Iris pigment epithelial cell (primary cell): ENCODE results near the gene HPGDS.
"Not testable (repeated sequence)": the region's sequence is repeated elsewhere in the genome, so short reads cannot be mapped to it uniquely, and the experiment has no call there.

Experiments
- DNase-seq: peaks from one replicate; pipeline ENCODE4 v3.0.0-alpha.2; 2011; ENCODE audit warnings: low read depth

Gene HPGDS

GRCh38 chr4:94342694-94343093, at the start of gene HPGDS:
Gene HPGDS (minus strand): TSS chr4:94342836. CDS start chr4:94334629, 8,207 bp downstream.
- no peak for DNase-seq

- no peak for DNase-seq
Measured at GRCh38 chr4:94390804-94391410, 48.3 kb upstream of the HPGDS start.

DNA sequence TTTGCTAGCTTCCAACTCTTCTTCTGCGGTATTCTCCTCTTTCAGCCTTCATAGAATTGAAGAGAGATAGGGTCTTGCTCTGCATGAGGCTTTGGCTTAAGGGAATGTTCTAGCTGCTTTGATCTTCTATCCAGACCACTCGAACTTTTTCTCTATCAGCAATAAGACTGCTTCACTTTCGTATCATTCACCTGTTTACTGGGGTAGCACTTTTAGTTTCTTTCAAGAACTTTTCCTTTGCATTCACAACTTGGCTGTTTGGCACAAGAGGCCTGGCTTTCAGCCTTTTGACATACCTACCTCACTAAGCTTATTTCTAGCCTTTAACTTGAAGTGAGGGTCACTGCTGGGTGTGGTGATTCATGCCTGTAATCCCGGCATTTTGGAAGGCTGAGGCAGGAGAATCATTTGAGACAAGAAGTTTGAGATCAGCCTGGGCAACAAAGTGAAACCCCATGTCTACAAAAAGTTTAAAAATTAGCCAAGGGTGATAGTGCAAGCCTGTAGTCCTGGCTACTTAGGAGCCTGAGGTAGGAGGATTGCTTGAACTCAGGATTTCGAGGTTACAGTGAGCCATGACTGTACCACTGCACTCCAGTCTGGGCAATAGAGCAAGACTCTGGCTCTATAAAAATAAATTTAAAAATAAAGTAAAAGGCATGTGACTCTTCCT, 47.1 kb upstream of the HPGDS start:
- no peak for DNase-seq

- DNase-seq, result not testable (repeated sequence)
Measured at GRCh38 chr4:94387965-94388364, 45.3 kb upstream of the HPGDS start.

- not testable (repeated sequence) for DNase-seq
Measured at GRCh38 chr4:94385452-94385851, 42.8 kb upstream of the HPGDS start.

DNA sequence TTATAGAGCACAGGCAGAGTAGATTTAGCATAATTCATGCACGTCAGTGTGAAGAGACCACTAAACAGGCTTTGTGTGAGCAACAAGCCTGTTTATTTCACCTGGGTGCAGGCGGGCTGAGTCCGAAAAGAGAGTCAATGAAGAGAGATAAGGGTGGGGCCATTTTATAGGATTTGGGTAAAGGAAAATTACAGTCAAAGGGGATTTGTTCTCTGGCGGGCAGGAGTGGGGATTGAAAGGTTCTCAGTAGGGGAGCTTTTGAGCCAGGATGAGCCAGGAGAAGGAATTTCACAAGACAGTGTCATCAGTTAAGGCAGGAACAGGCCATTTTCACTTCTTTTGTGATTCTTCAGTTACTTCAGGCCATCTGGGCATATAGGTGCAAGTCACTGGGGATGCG, 40.3 kb upstream of the HPGDS start:
- not testable (repeated sequence) for DNase-seq

GRCh38 chr4:94378047-94378446, 35.4 kb upstream of the HPGDS start:
- DNase-seq, result no peak

GRCh38 chr4:94377294-94377693, 34.7 kb upstream of the HPGDS start:
- no peak for DNase-seq

DNA sequence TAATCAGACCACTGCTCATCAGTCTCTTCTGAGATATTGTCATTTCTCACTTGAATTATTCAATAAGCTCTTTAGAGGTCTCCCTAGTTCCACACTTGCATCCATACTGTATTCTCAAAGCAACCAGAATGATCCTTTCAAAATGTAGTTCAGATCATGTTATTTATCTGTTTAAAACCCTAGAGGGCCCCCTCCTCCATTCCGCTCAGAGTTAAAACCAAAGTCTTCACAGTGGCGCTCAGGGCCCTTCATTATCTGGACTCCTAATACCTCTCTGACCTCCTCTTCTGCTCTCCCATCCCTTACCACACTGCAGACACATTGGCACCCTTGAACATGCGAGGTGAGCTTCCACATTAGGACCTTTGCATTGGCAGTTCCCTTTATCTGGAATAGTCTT, 32.7 kb upstream of the HPGDS start:
- DNase-seq, result no peak

GRCh38 chr4:94373752-94374151, 31.1 kb upstream of the HPGDS start:
- no peak for DNase-seq

- no peak for DNase-seq
Measured at GRCh38 chr4:94372991-94373390, 30.4 kb upstream of the HPGDS start.

DNA sequence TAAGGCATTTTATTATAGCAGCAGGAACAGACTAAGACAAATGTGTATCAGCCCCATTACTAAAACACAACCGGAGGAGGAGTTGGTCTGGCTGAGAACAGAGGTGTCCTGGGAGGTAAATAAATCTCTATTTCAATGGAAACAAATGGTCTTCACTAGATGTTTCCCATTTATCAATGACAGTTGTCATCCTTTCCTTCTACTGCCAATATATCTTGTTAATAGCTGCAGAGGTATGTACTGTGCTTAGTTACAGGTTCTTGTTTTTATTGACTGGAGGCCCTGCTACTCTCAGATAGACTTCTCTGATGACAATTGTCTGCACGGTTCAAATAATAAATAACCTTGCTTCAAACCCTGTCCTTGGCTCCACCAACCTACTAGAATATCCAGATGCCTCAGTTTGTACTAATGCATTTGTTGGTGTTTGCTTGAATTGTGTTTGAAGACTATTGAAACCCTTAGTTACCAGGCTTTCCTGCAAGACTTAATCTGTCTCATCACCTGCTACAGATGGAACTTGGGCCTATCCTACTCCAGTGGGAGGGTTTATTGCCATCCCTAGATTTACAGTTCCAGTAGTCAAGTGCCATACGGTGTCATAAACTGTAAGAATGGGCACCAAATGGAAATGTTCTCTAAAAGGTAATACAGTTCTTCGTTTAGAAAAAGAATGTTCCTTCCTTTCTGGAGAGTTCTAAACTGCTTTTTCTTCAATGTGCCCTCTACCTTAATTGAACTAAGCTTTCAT, 29.8 kb upstream of the HPGDS start:
- DNase-seq, result no peak

DNA sequence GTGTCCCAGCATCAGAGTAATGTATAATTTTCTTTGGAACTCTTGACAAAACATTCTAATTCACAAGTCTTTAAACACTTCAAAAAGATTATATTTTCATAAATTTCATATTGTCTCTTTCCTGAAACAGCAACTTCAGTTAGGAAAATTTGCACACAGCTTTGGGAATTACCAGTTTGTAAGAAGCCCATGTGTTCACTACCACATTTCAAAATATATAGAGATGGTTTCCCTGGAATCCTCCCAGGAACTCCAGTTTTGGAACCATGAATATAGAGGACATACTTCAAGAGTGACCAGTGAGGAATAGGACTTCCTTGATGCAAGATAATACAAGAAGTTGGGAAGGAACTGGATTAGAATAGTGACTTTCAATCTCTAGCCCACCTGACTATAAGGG, 28.7 kb upstream of the HPGDS start:
- DNase-seq, result no peak

- DNase-seq, result no peak
Measured at GRCh38 chr4:94370533-94371254, 28.1 kb upstream of the HPGDS start.

DNA sequence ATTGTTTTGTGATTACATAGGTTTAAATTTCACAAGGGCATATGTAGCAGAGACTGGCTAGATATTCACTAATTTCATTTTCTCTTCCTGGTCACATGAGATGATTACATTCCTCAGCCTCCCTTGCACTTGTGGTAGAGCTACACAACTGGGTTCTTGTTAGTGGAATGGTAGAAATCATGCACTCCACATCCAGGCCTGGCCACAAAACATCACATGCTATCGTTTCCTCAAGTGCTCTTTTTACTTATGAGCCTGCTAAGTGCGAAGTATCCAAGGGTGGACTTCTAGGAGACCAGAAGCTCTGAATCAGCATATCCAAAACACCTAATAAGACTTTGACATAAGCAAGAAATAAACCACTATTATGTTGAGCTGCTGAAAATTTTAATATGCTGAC, 26.4 kb upstream of the HPGDS start:
- no peak for DNase-seq

DNA sequence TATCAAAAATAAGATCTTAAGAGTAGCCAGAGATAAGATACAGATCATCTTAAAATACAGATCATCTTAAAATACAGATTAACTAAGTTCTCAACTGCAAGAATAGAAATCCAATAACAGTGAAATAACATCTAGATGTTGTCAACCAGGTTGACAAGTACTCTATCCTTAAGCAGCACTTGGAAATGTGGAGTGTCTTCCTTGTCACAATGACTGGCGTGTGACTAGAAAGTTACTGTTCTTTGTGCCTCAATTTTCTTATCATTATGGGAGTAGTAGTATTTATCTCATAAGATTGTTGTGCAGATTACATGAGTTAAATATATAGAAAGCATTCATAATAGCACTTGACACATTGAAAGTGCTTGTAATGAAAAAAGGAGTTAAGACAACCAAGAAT, 25.8 kb upstream of the HPGDS start:
- DNase-seq, result no peak

DNA sequence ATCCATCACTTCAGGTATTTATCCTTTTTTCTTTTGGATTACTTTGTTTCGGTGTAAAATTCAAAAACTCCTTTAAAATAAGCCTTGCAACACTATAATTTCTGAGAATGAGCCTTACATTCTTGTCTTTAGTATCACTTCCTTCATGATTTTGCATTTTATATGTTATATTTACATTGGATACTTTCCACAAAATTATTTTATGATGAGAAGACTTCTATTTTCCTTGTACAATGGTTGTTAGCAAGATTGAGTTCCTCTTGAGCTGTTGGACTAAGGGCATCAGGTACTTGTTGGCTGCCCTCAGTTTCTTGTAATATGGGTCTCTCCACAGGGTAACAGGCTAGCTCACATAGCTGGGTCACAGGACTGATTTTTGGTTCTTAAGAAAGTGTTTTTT, 22.7 kb upstream of the HPGDS start:
- peak; percentile 25 for DNase-seq

DNA sequence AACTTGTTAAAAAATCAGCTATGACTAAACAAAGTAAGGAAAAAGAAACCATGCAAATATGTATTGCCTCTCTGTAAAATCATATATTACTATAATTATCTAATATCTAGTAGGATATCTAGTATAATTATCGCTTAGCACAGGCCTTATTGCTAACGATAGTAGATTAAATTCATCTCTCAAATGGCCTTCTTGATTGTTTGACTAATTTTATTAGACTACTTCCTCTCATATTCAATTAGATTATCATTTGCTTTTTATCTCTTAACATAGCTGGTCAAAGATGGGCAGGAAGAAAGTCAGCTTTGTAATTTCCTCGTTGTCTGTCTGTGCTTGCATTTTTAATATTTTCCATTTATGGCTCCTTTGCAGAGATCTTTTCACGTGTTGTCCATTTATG, 21.9 kb upstream of the HPGDS start:
- DNase-seq, result no peak

GRCh38 chr4:94363136-94363655, 20.6 kb upstream of the HPGDS start:
- peak; percentile 21 for DNase-seq

GRCh38 chr4:94359838-94360237, 17.2 kb upstream of the HPGDS start:
- no peak for DNase-seq

GRCh38 chr4:94359221-94359620, 16.6 kb upstream of the HPGDS start:
- DNase-seq, result no peak

- no peak for DNase-seq
Measured at GRCh38 chr4:94358101-94358500, 15.5 kb upstream of the HPGDS start.
